GM10248 (cell line): ENCODE results near the gene FUT3.
A peak's percentile ranks its signal among the peaks of the same experiment; 100 is the strongest.

ENCODE experiments used
- CTCF ChIA-PET: fragments of 300-600 bp; sonication (Branson Sonifier 250); formaldehyde crosslinking; extraction: SDS; loops from one replicate; lab custom pipeline; 2021; ENCODE audit warnings: antibody characterized with exemption; lab: Yijun Ruan, JAX
- POLR2A ChIA-PET: fragments of 350-650 bp; sonication (Branson Sonifier 250); formaldehyde crosslinking; extraction: SDS; loops from one replicate; lab custom pipeline; 2020; ENCODE audit warnings: antibody characterized with exemption; lab: Yijun Ruan, JAX
- DNase-seq: peaks from one replicate; pipeline ENCODE4 v3.0.0; 2012; ENCODE audit errors: extremely low spot score
- CTCF ChIP-seq: IDR thresholded peaks from 2 replicates; pipeline ENCODE4 v1.5.1; 2012; ENCODE audit warnings: mild to moderate bottlenecking, low read depth; ENCODE audit errors: extremely low read depth, missing control alignments, control extremely low read depth

The FUT3 gene

GRCh38 chr19:5851302-5851701 lies at the start of gene FUT3:
Gene FUT3, minus strand, starts transcription at chr19:5851449.
- no peak for TF ChIP-seq CTCF
- POLR2A ChIA-PET, result no interaction called here
- CTCF ChIA-PET, result no interaction called here
- DNase-seq, result no peak

GRCh38 chr19:5900976-5901375 lies 49.7 kb upstream of the FUT3 start:
- TF ChIP-seq CTCF, result no peak
- POLR2A ChIA-PET, result interaction anchor here (0.7 kb wide), 1 partner anchor 188 kb away, joined by 3 read pairs; no protein-coding TSS in a partner anchor
- CTCF ChIA-PET, result interaction anchor here (1.4 kb wide), 1 partner anchor 10 kb away, joined by 4 read pairs; no protein-coding TSS in a partner anchor
- DNase-seq, result no peak

GRCh38 chr19:5899728-5900526 lies 48.7 kb upstream of the FUT3 start:
- no peak for TF ChIP-seq CTCF
- POLR2A ChIA-PET, result interaction anchor here (0.7 kb wide), 1 partner anchor 187 kb away, joined by 3 read pairs; no protein-coding TSS in a partner anchor
- no peak for DNase-seq
- CTCF ChIA-PET, result interaction anchor here (1.4 to 1.5 kb wide), 2 partner anchors 9 to 96 kb away, joined by 4 to 7 read pairs; no protein-coding TSS in a partner anchor

GRCh38 chr19:5897189-5897969 lies 46.1 kb upstream of the FUT3 start:
- ChIA-PET POLR2A (no interaction called here), CTCF (interaction anchor here (0.6 to 1.4 kb wide), 3 partner anchors 9 to 103 kb away, joined by 3 read pairs; no protein-coding TSS in a partner anchor)
- peak; percentile 14 for TF ChIP-seq CTCF
- no peak for DNase-seq

GRCh38 chr19:5896365-5897076 lies 45.3 kb upstream of the FUT3 start:
- DNase-seq, result no peak
- POLR2A ChIA-PET, result no interaction called here
- CTCF ChIA-PET, result interaction anchor here (0.6 to 1.4 kb wide), 3 partner anchors 10 to 102 kb away, joined by 3 read pairs; no protein-coding TSS in a partner anchor
- no peak for TF ChIP-seq CTCF

GRCh38 chr19:5895890-5896289 lies 44.6 kb upstream of the FUT3 start:
- no peak for TF ChIP-seq CTCF
- ChIA-PET POLR2A (interaction anchor here (0.5 kb wide), 1 partner anchor 756 kb away, joined by 3 read pairs; no protein-coding TSS in a partner anchor), CTCF (interaction anchor here (1.2 kb wide), 1 partner anchor 93 kb away, joined by 3 read pairs; no protein-coding TSS in a partner anchor)
- DNase-seq, result no peak
